ELF-1 (cell line): ENCODE data around the gene MAP3K1.

Source experiments
- DNase-seq: peaks from one replicate; pipeline ENCODE4 v3.0.0-alpha.2; 2016; ENCODE audit warnings: low read depth, low spot score

MAP3K1 gene

GRCh38 chr5:56845904-56846480 lies 30.6 kb downstream of the MAP3K1 start:
- DNase-seq: no peak

DNA sequence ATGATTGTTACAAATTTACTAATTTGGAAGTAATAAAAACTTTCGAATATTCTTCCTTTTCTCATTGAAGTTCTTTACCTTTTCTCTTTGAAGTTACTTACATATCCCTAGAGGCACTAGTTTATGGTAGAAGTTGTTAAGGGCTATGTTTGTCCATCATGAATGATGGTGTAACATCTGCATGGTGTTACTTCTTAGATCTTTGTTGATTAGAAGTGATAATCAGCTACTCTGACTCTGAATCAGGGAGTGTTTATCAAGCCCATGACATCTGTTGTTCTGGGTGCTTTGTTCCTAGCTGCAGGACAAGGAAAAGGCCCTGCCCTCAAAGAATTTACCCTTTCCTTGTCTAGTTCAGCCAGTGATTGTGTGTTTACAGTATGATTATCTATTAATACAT lies 32.9 kb downstream of the MAP3K1 start:
- no peak for DNase-seq

DNA sequence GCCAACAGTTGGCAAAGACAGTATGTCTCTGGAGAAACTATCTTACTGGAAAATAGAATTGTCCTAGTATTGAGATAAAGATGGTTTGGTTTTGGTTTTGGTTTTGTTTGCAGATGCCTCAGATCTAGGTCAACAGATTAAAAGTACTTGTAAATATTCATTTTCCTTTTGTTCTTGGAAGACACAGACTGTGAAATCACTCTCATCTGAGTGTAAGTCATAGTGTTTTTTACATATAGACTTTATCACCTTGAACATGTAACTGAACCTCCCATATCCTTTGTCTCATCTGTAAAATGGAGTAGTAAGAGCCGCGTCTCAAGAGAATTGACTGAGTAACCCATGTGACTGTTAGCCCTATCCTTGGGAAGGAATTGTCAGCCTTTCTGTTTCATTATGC lies 34.3 kb downstream of the MAP3K1 start:
- no peak for DNase-seq

DNA sequence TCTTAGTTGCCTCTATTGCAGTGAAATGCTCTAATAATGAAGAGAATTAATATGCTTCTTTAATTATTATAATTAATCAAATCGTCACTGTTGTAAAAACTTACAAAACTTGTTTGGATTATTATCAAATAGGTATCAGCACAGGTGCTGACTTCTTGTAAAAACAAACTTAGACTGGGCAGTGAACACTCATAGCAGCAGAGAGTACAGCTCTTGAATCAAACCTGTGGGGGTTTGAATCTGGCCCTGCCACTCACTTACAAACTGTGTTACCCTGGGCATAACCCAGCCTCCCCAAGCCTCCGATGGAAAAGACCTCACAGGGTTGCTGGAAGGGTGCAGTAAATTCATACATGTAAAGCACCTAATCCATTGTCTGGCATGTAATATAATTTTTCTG lies 35.1 kb downstream of the MAP3K1 start:
- DNase-seq: no peak

- DNase-seq: no peak
These were observed 36.1 kb downstream of the MAP3K1 start for GRCh38 chr5:56851258-56851941.

DNA sequence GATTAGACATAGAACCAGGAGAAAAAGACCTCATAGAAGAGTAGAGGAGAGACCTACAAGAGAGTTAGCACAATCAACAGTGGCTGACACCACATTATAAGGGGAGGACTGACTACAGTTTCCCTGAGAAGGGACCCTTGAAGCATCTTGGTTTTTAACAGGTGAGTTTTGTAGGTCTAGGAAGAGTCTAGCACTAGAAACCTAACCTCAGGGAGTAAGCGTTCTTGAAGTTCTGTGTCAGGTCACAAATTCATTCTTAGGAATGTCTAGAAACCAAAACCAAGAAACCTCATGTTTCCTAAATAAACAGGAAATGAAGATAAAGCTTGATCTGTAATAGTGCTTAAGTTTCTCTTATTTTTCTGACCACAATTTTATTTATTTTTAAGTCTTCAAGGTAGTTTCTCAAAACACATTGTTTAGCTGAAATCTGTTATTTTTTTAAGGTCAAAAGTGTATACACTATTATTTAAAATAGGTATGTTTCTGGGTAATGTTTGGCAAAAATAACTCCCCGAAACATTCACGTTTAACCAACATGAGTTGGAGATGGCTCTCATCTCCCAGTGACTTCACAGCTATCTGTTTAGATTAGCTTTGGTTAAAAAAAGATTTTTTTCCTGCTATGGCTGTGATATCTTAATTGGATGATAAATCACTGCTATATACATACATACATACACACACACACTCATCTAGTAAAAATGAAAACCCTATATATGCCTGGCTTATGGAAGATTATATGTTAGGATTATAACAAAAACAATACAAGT lies 37.1 kb downstream of the MAP3K1 start:
- no peak for DNase-seq

- DNase-seq: no peak
These were observed 38.3 kb downstream of the MAP3K1 start for GRCh38 chr5:56853698-56854097.

- DNase-seq: no peak
These were observed 39.6 kb downstream of the MAP3K1 start for GRCh38 chr5:56854920-56855319.

GRCh38 chr5:56856541-56857178 lies 41.3 kb downstream of the MAP3K1 start:
- DNase-seq: no peak

- DNase-seq: no peak
These were observed 43.6 kb downstream of the MAP3K1 start for GRCh38 chr5:56858777-56859442.

GRCh38 chr5:56861893-56862485 lies 46.6 kb downstream of the MAP3K1 start:
- DNase-seq: no peak

GRCh38 chr5:56862909-56863308 lies 47.6 kb downstream of the MAP3K1 start:
- no peak for DNase-seq

- no peak for DNase-seq
These were observed 56.4 kb downstream of the MAP3K1 start for GRCh38 chr5:56871777-56872176.

DNA sequence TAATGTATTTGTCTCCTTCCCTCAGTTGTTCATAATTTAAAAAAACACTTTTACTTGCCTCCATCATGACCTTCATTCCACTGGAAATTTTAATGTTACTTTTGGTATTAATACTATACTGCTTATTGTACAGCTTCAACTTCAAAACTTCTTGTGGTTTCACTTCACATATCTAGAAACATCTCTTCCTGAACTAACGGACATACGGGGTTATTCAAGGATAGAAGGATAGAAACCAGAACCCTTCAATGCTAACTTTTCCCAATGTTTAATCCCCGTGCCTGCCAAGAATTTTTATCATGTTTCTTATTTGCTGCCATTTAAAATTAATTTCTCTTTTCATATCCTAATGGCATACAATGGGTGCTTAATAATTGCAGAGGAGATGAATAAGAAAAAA lies 57.7 kb downstream of the MAP3K1 start:
- no peak for DNase-seq

- DNase-seq: no peak
These were observed 61.0 kb downstream of the MAP3K1 start for GRCh38 chr5:56876327-56876726.

DNA sequence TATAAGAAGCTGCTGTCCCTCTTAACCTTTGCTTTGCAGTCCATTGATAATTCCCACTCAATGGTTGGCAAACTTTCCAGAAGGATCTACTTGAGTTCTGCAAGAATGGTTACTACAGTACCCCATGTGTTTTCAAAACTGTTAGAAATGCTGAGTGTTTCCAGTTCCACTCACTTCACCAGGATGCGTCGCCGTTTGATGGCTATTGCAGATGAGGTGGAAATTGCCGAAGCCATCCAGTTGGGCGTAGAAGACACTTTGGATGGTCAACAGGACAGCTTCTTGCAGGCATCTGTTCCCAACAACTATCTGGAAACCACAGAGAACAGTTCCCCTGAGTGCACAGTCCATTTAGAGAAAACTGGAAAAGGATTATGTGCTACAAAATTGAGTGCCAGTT lies 66.2 kb downstream of the MAP3K1 start:
- no peak for DNase-seq

- no peak for DNase-seq
These were observed 78.1 kb downstream of the MAP3K1 start for GRCh38 chr5:56893251-56893951.

GRCh38 chr5:56896763-56897162 lies 81.4 kb downstream of the MAP3K1 start:
- no peak for DNase-seq

DNA sequence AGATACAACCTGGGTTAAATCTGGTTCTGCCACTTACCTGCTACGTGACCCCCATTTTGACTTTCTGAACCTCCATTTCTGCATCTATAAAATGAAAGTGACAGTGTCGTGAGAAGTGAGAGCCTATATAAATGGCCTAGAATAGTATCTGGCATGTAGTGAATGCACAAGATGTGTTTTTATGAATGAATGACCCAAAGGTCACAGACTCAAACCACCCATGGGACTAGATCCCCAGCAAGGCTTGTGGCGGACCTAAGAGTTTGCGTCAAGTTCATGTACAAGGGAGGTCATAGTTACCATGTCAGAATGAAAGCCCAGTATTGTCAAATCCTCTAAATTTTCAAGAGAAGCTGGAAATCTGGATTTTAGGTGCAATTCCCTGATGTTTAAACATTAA lies 82.9 kb downstream of the MAP3K1 start:
- DNase-seq: no peak

- peak; percentile 9 for DNase-seq
These were observed 85.0 kb downstream of the MAP3K1 start for GRCh38 chr5:56900395-56900794.
